ENCODE measurements around the gene COX5B. TPM values are rescaled to one million over a fixed set of nuclear protein-coding genes. Genes with fewer than 3 reads are reported as not detected.
A peak's percentile ranks its signal among the peaks of the same experiment; 100 is the strongest.
"Not testable (repeated sequence)": the region's sequence is repeated elsewhere in the genome, so short reads cannot be mapped to it uniquely, and the experiment has no call there.

COX5B gene
- total RNA-seq (2014; rRNA removed) (803 and 1,015 TPM in 2 replicates), Bru-seq, nascent RNA (percentile 95 among the genes with signal in this experiment), BruChase-seq, experiment 1, labeled RNA remaining after a 6-hour chase (percentile 91 among the genes with signal in this experiment), BruChase-seq, experiment 2, labeled RNA remaining after a 2-hour chase (percentile 87 among the genes with signal in this experiment)
- long read RNA-seq, transcript COX5B-201 (4 exons, 712 nt): major isoform, 132 of 141 reads
- long read RNA-seq, partial matches to known transcripts: 6 of 141 reads
- long read RNA-seq, other reads (novel, unspliced or antisense): 1 of 141 reads

GRCh38 chr2:97645695-97646629 lies at the start of gene COX5B:
COX5B (plus strand) TSS chr2:97646062; CDS start chr2:97646087, 25 bp downstream.
- Histone ChIP-seq H3K27me3 (ENCODE audit: low read length) (no peaks in the 10 kb centered on the region), H3K4me2 (ENCODE audit: low read length) (peak within 1 kb of the TSS; percentile 89), H3K27ac (ENCODE audit: low read length) (peak within 1 kb of the TSS; percentile 9), H3K36me3 (ENCODE audit: low read depth, low read length) (peaks cover 24% of the 10 kb centered on the region), H3K9ac (ENCODE audit: low read length) (peak within 1 kb of the TSS; percentile 91), H3K79me2 (ENCODE audit: low read length) (peaks cover 23% of the 10 kb centered on the region), H3K4me3 (ENCODE audit: low read length) (peak within 1 kb of the TSS; percentile 83), H2AFZ (ENCODE audit: low read length) (peak within 1 kb of the TSS; percentile 85), H3K4me1 (ENCODE audit: insufficient read depth, low read length) (peaks cover 11% of the 10 kb centered on the region), H3K9me3 (ENCODE audit: low read length) (no peaks in the 10 kb centered on the region), H3K9me2 (replicated peaks; ENCODE audit: low read length) (no peaks in the 10 kb centered on the region), H4K20me1 (ENCODE audit: low read length) (no peaks in the 10 kb centered on the region), H3F3A (ENCODE audit: low read length, unreplicated experiment) (no peaks in the 10 kb centered on the region)
- ATAC-seq: peak; percentile 96
- no TSS peak for BruUV-seq (replicated peaks)
- POLR2A ChIA-PET (ENCODE audit: unreplicated experiment): interaction anchor here (0.6 to 1.4 kb wide), 6 partner anchors 17 to 1628 kb away, joined by 3 to 12 read pairs (median 5); no protein-coding TSS in a partner anchor
- CTCF ChIA-PET: interaction anchor here (0.5 to 1.8 kb wide), 3 partner anchors 16 to 49 kb away, joined by 3 to 16 read pairs (median 3); partner anchors contain the start of gene ACTR1B
- no peak for TF ChIP-seq EZH2 (IDR thresholded peaks at IDR 0.05; ENCODE audit: low read length, unreplicated experiment)
- peak; percentile 98 for DNase-seq
- intact Hi-C loops (cut with micrococcal nuclease): loop anchor here (1.0 kb wide), 1 partner anchor 18 kb away; the partner anchor contains the start of gene ACTR1B

- H3K27ac ChIP-seq (ENCODE audit: low read length); ATAC-seq; H3K27me3 ChIP-seq (ENCODE audit: low read length); H3F3A ChIP-seq (ENCODE audit: low read length, unreplicated experiment); H3K79me2 ChIP-seq (ENCODE audit: low read length); H3K4me1 ChIP-seq (ENCODE audit: insufficient read depth, low read length); BruUV-seq (replicated peaks); POLR2A ChIA-PET (ENCODE audit: unreplicated experiment); H3K4me2 ChIP-seq (ENCODE audit: low read length); H3K9ac ChIP-seq (ENCODE audit: low read length); CTCF ChIA-PET; H3K9me3 ChIP-seq (ENCODE audit: low read length); H2AFZ ChIP-seq (ENCODE audit: low read length); intact Hi-C loops (cut with micrococcal nuclease); DNase-seq; H3K4me3 ChIP-seq (ENCODE audit: low read length); H4K20me1 ChIP-seq (ENCODE audit: low read length); H3K9me2 ChIP-seq (replicated peaks; ENCODE audit: low read length); H3K36me3 ChIP-seq (ENCODE audit: low read depth, low read length): not testable (repeated sequence)
Observed at GRCh38 chr2:97596180-97596579, 49.7 kb upstream of the COX5B start.

GRCh38 chr2:97601537-97601936 lies 44.3 kb upstream of the COX5B start:
- DNase-seq; intact Hi-C loops (cut with micrococcal nuclease); H3K4me3 ChIP-seq (ENCODE audit: low read length); H3K4me1 ChIP-seq (ENCODE audit: insufficient read depth, low read length); BruUV-seq (replicated peaks); H3K27ac ChIP-seq (ENCODE audit: low read length); H4K20me1 ChIP-seq (ENCODE audit: low read length); H3K9me3 ChIP-seq (ENCODE audit: low read length); H3F3A ChIP-seq (ENCODE audit: low read length, unreplicated experiment); H2AFZ ChIP-seq (ENCODE audit: low read length); H3K9ac ChIP-seq (ENCODE audit: low read length); H3K36me3 ChIP-seq (ENCODE audit: low read depth, low read length); H3K4me2 ChIP-seq (ENCODE audit: low read length); ATAC-seq; H3K9me2 ChIP-seq (replicated peaks; ENCODE audit: low read length); CTCF ChIA-PET; H3K79me2 ChIP-seq (ENCODE audit: low read length); H3K27me3 ChIP-seq (ENCODE audit: low read length); POLR2A ChIA-PET (ENCODE audit: unreplicated experiment): not testable (repeated sequence)

GRCh38 chr2:97605109-97605508 lies 40.8 kb upstream of the COX5B start:
- H3K9me2 ChIP-seq (replicated peaks; ENCODE audit: low read length); H3K9me3 ChIP-seq (ENCODE audit: low read length); H4K20me1 ChIP-seq (ENCODE audit: low read length); H3K4me3 ChIP-seq (ENCODE audit: low read length); H3K4me2 ChIP-seq (ENCODE audit: low read length); H3K4me1 ChIP-seq (ENCODE audit: insufficient read depth, low read length); POLR2A ChIA-PET (ENCODE audit: unreplicated experiment); BruUV-seq (replicated peaks); H3F3A ChIP-seq (ENCODE audit: low read length, unreplicated experiment); H3K27ac ChIP-seq (ENCODE audit: low read length); H3K9ac ChIP-seq (ENCODE audit: low read length); H3K79me2 ChIP-seq (ENCODE audit: low read length); DNase-seq; intact Hi-C loops (cut with micrococcal nuclease); H3K27me3 ChIP-seq (ENCODE audit: low read length); CTCF ChIA-PET; H2AFZ ChIP-seq (ENCODE audit: low read length); H3K36me3 ChIP-seq (ENCODE audit: low read depth, low read length): not testable (repeated sequence)
- peak; percentile 49; the same call in 1 of the 2 replicates for ATAC-seq

- intact Hi-C loops (cut with micrococcal nuclease): not testable (repeated sequence)
Observed at GRCh38 chr2:97605524-97606339, 40.1 kb upstream of the COX5B start.

GRCh38 chr2:97608745-97609144 lies 37.1 kb upstream of the COX5B start:
- H3K4me3 ChIP-seq (ENCODE audit: low read length); H3K4me2 ChIP-seq (ENCODE audit: low read length); POLR2A ChIA-PET (ENCODE audit: unreplicated experiment); H3K9me3 ChIP-seq (ENCODE audit: low read length); H3K36me3 ChIP-seq (ENCODE audit: low read depth, low read length); H2AFZ ChIP-seq (ENCODE audit: low read length); H3K9me2 ChIP-seq (replicated peaks; ENCODE audit: low read length); DNase-seq; ATAC-seq; H3F3A ChIP-seq (ENCODE audit: low read length, unreplicated experiment); H4K20me1 ChIP-seq (ENCODE audit: low read length); H3K79me2 ChIP-seq (ENCODE audit: low read length); H3K27ac ChIP-seq (ENCODE audit: low read length); H3K9ac ChIP-seq (ENCODE audit: low read length); H3K27me3 ChIP-seq (ENCODE audit: low read length); intact Hi-C loops (cut with micrococcal nuclease); BruUV-seq (replicated peaks); CTCF ChIA-PET; H3K4me1 ChIP-seq (ENCODE audit: insufficient read depth, low read length): not testable (repeated sequence)

More at GRCh38 chr2:97605524-97606339, 40.1 kb upstream of the COX5B start:
- DNase-seq; H4K20me1 ChIP-seq (ENCODE audit: low read length); H3K4me3 ChIP-seq (ENCODE audit: low read length); H3K27me3 ChIP-seq (ENCODE audit: low read length); POLR2A ChIA-PET (ENCODE audit: unreplicated experiment); CTCF ChIA-PET; ATAC-seq; H3K79me2 ChIP-seq (ENCODE audit: low read length); H3K9me3 ChIP-seq (ENCODE audit: low read length); H3F3A ChIP-seq (ENCODE audit: low read length, unreplicated experiment); H3K9me2 ChIP-seq (replicated peaks; ENCODE audit: low read length); H3K36me3 ChIP-seq (ENCODE audit: low read depth, low read length); H3K9ac ChIP-seq (ENCODE audit: low read length); H3K4me2 ChIP-seq (ENCODE audit: low read length); H3K4me1 ChIP-seq (ENCODE audit: insufficient read depth, low read length); BruUV-seq (replicated peaks); H2AFZ ChIP-seq (ENCODE audit: low read length); H3K27ac ChIP-seq (ENCODE audit: low read length): not testable (repeated sequence)

All from PC-3 (cell line).